Measurements from ENCODE around the gene QSER1. TPM values are rescaled to one million over a fixed set of nuclear protein-coding genes. Genes with fewer than 3 reads are reported as not detected.
A peak's percentile ranks its signal among the peaks of the same experiment; 100 is the strongest.
"Not testable (repeated sequence)": the region's sequence is repeated elsewhere in the genome, so short reads cannot be mapped to it uniquely, and the experiment has no call there.

Gene QSER1
- total RNA-seq, 1 donor from 2014 or later, result 31.0 TPM

- DNase-seq (ENCODE audit: extremely low read depth, low read depth, low spot score), result no peak
Observed at GRCh38 chr11:32931606-32932005, 39.0 kb downstream of the QSER1 start.

GRCh38 chr11:32932196-32932595, 39.6 kb downstream of the QSER1 start:
- no peak for DNase-seq (ENCODE audit: extremely low read depth, low read depth, low spot score)

GRCh38 chr11:32935462-32936029, 42.9 kb downstream of the QSER1 start:
- DNase-seq (ENCODE audit: extremely low read depth, low read depth, low spot score), result no peak

- not testable (repeated sequence) for DNase-seq (ENCODE audit: extremely low read depth, low read depth, low spot score)
Observed at GRCh38 chr11:32936178-32936577, 43.6 kb downstream of the QSER1 start.

GRCh38 chr11:32937283-32937682, 44.7 kb downstream of the QSER1 start:
- DNase-seq (ENCODE audit: extremely low read depth, low read depth, low spot score), result not testable (repeated sequence)

GRCh38 chr11:32939046-32939445, 46.4 kb downstream of the QSER1 start:
- no peak for DNase-seq (ENCODE audit: extremely low read depth, low read depth, low spot score)

- DNase-seq (ENCODE audit: extremely low read depth, low read depth, low spot score), result no peak
Observed at GRCh38 chr11:32939866-32940265, 47.3 kb downstream of the QSER1 start.

- DNase-seq (ENCODE audit: extremely low read depth, low read depth, low spot score), result no peak
Observed at GRCh38 chr11:32940865-32941264, 48.3 kb downstream of the QSER1 start.

- no peak for DNase-seq (ENCODE audit: extremely low read depth, low read depth, low spot score)
Observed at GRCh38 chr11:32947978-32948377, 55.4 kb downstream of the QSER1 start.

GRCh38 chr11:32949739-32950138, 57.1 kb downstream of the QSER1 start:
- DNase-seq (ENCODE audit: extremely low read depth, low read depth, low spot score), result no peak

- peak; percentile 4 for DNase-seq (ENCODE audit: extremely low read depth, low read depth, low spot score)
Observed at GRCh38 chr11:32952421-32952820, 59.8 kb downstream of the QSER1 start.

- no peak for DNase-seq (ENCODE audit: extremely low read depth, low read depth, low spot score)
Observed at GRCh38 chr11:32953700-32954099, 61.1 kb downstream of the QSER1 start.

- DNase-seq (ENCODE audit: extremely low read depth, low read depth, low spot score), result peak; percentile 39
Observed at GRCh38 chr11:32960553-32961164, 68.0 kb downstream of the QSER1 start.

GRCh38 chr11:32962016-32962415, 69.4 kb downstream of the QSER1 start:
- DNase-seq (ENCODE audit: extremely low read depth, low read depth, low spot score), result no peak

- DNase-seq (ENCODE audit: extremely low read depth, low read depth, low spot score), result no peak
Observed at GRCh38 chr11:32963721-32964120, 71.1 kb downstream of the QSER1 start.

- DNase-seq (ENCODE audit: extremely low read depth, low read depth, low spot score), result no peak
Observed at GRCh38 chr11:32968541-32968940, 75.9 kb downstream of the QSER1 start.

- DNase-seq (ENCODE audit: extremely low read depth, low read depth, low spot score), result not testable (repeated sequence)
Observed at GRCh38 chr11:32972233-32972632, 79.6 kb downstream of the QSER1 start.

- no peak for DNase-seq (ENCODE audit: extremely low read depth, low read depth, low spot score)
Observed at GRCh38 chr11:32972781-32973180, 80.2 kb downstream of the QSER1 start.

- DNase-seq (ENCODE audit: extremely low read depth, low read depth, low spot score), result no peak
Observed at GRCh38 chr11:32982626-32983025, 90.0 kb downstream of the QSER1 start.

- no peak for DNase-seq (ENCODE audit: extremely low read depth, low read depth, low spot score)
Observed at GRCh38 chr11:32983506-32983905, 90.9 kb downstream of the QSER1 start.

GRCh38 chr11:32985600-32985999, 93.0 kb downstream of the QSER1 start:
- no peak for DNase-seq (ENCODE audit: extremely low read depth, low read depth, low spot score)

- DNase-seq (ENCODE audit: extremely low read depth, low read depth, low spot score), result no peak
Observed at GRCh38 chr11:32987851-32988250, 95.2 kb downstream of the QSER1 start.

- DNase-seq (ENCODE audit: extremely low read depth, low read depth, low spot score), result no peak
Observed at GRCh38 chr11:32990481-32990880, 97.9 kb downstream of the QSER1 start.

All from glomerular endothelial cell (primary cell).